Measurements from ENCODE around the gene CEP76. TPM values are rescaled to one million over a fixed set of nuclear protein-coding genes. Genes with fewer than 3 reads are reported as not detected.

The CEP76 gene
- total and polyA plus RNA-seq, 2 donors (not counting 3 experiments of a cell fraction or from before 2014, with no cell fraction given) = 5.8 to 8.6 TPM

DNA sequence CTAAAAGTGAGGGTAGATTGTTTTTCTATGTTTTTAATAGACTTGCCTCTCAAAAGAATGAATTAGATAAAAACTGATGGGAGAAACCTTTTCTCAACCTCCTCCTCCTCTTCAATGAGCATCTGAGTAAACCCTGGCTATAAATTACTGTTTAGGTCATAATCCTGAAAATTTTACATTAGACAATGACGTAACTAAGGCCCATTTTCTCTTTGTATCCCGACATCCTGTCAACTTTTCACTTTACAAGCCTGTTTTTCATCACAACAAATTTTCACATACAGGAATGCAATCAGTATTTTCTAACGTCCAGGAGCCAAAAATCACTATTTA, 46.0 kb downstream of the CEP76 start:
- intact Hi-C loops (cut with micrococcal nuclease) = loop anchor here (2.0 to 10.0 kb wide), 4 partner anchors 50 to 372 kb away; partner anchors contain the start of gene AFG3L2
- TSS peak; percentile 37 for BruUV-seq (replicated peaks)
- H3K4me2 ChIP-seq (ENCODE audit: insufficient read depth, low read length) = peak overlapping the region; percentile 99
- dilution Hi-C loops (cut with MboI; ENCODE audit: extremely low pct_ligation_motif_present, low sequenced_read_pairs) = no loop called here
- ChIA-PET POLR2A (no interaction called here), CTCF (interaction anchor here (1.3 to 5.4 kb wide), 2 partner anchors 196 to 263 kb away, joined by 3 to 65 read pairs; no protein-coding TSS in a partner anchor)
- peak overlapping the region; percentile 99 for H3K27ac ChIP-seq (ENCODE audit: insufficient read depth, low read depth, low read length)
- peak overlapping the region; percentile 65 to 99 (median 92) for H3K4me3 ChIP-seq (replicated peaks in 1 of 3; ENCODE audit: insufficient read depth in 1 of 3, low read depth in 1 of 3, low read length in 3 of 3)
- H3K79me2 ChIP-seq (ENCODE audit: control insufficient read depth, insufficient read depth, low read length) = peaks cover 59% of the 10 kb centered on the region
- FAIRE-seq = no peak
- H3K4me1 ChIP-seq (ENCODE audit: control insufficient read depth, extremely low read depth, insufficient read depth, low read length) = peaks cover 45% of the 10 kb centered on the region
- peaks cover 6% of the 10 kb centered on the region for H4K20me1 ChIP-seq (replicated peaks; ENCODE audit: control insufficient read depth, extremely low read depth, insufficient read depth, low read length)
- no peak for DNase-seq (ENCODE audit: low read depth, low spot score)
- peak overlapping the region; percentile 100 for H3K9ac ChIP-seq (replicated peaks; ENCODE audit: extremely low read depth, insufficient read depth, low read length)
- H3K9me3 ChIP-seq (replicated peaks; ENCODE audit: control insufficient read depth, insufficient read depth, low read length) = no peaks in the 10 kb centered on the region
- no peaks in the 10 kb centered on the region for H3K9me1 ChIP-seq (replicated peaks; ENCODE audit: control insufficient read depth, extremely low read depth, insufficient read depth, low read length)
- no peaks in the 10 kb centered on the region for H3K27me3 ChIP-seq (ENCODE audit: control insufficient read depth in 2 of 2, insufficient read depth in 2 of 2, low read length in 2 of 2)
- TF ChIP-seq POLR2A (IDR thresholded peaks at IDR 0.05; ENCODE audit: low read depth, low read length) = no peak
- no peak for TF ChIP-seq POLR2AphosphoS5 (IDR thresholded peaks at IDR 0.05; ENCODE audit: insufficient read depth, low read depth, low read length)
- peak; percentile 58 for TF ChIP-seq JUN (IDR thresholded peaks at IDR 0.05; ENCODE audit: borderline replicate concordance, insufficient read depth, insufficient read length, low read depth)
- TF ChIP-seq CTCF (IDR thresholded peaks at IDR 0.05; ENCODE audit: extremely low read depth in 1 of 2, insufficient read depth in 1 of 2, low read depth in 1 of 2, low read length in 2 of 2) = no peak
- H3K36me3 ChIP-seq (ENCODE audit: control insufficient read depth in 2 of 2, extremely low read depth in 1 of 2, insufficient read depth in 2 of 2, low read length in 2 of 2) = no peaks in the 10 kb centered on the region
- H2AFZ ChIP-seq (ENCODE audit: low read depth, low read length) = peak overlapping the region; percentile 77

DNA sequence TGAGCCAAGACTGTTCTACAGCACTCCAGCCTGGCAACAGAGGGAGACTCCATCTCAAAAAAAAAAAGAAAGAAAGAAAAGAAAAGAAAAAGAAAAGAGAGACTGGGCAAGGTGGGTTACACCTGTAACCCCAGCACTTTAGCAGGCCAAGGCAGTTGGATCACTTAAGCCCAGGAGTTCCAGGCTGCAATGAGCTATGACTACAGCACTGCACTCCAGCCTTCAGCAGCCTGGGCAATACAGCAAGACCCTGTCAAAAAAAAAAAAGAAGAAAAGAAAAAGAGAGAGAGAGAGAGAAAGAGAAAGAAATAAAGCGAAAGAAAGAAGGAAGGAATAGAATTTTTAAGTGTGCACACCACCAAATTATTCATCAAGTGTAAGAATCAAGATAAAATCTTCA, 47.6 kb downstream of the CEP76 start:
- ChIA-PET CTCF (interaction anchor here (0.7 kb wide), 1 partner anchor 140 kb away, joined by 3 read pairs; no protein-coding TSS in a partner anchor), POLR2A (no interaction called here)
- no peak for DNase-seq (ENCODE audit: low read depth, low spot score)
- no peak for TF ChIP-seq MYC (IDR thresholded peaks at IDR 0.05; ENCODE audit: low read depth, low read length)
- TF ChIP-seq EZH2 (IDR thresholded peaks at IDR 0.05; ENCODE audit: borderline replicate concordance, low read depth, low read length, severe bottlenecking) = no peak
- no peak for TF ChIP-seq GATA2 (IDR thresholded peaks at IDR 0.05; ENCODE audit: insufficient read depth, insufficient read length, low read depth, low read length)
- no peak for TF ChIP-seq CTCF (IDR thresholded peaks at IDR 0.05; ENCODE audit: extremely low read depth in 1 of 2, insufficient read depth in 1 of 2, low read depth in 1 of 2, low read length in 2 of 2)
- TF ChIP-seq POLR2A (IDR thresholded peaks at IDR 0.05; ENCODE audit: low read depth, low read length) = no peak
- no peak for TF ChIP-seq POLR2AphosphoS5 (IDR thresholded peaks at IDR 0.05; ENCODE audit: insufficient read depth, low read depth, low read length)
- TF ChIP-seq JUN (IDR thresholded peaks at IDR 0.05; ENCODE audit: borderline replicate concordance, insufficient read depth, insufficient read length, low read depth) = no peak
- TF ChIP-seq FOS (IDR thresholded peaks at IDR 0.05; ENCODE audit: borderline replicate concordance, insufficient read depth, low read length) = no peak
- no peak for TF ChIP-seq MAX (IDR thresholded peaks at IDR 0.05; ENCODE audit: insufficient read depth, insufficient read length)
- H3K9me3 ChIP-seq (replicated peaks; ENCODE audit: control insufficient read depth, insufficient read depth, low read length) = no peaks in the 10 kb centered on the region
- dilution Hi-C loops (cut with MboI; ENCODE audit: extremely low pct_ligation_motif_present, low sequenced_read_pairs) (no loop called here), intact Hi-C loops (cut with micrococcal nuclease) (loop anchor here (5.0 to 10.0 kb wide), 3 partner anchors 190 to 370 kb away; partner anchors contain the start of gene AFG3L2)
- no peaks in the 10 kb centered on the region for H3K36me3 ChIP-seq (ENCODE audit: control insufficient read depth in 2 of 2, extremely low read depth in 1 of 2, insufficient read depth in 2 of 2, low read length in 2 of 2)
- H3K4me3 ChIP-seq (replicated peaks in 1 of 3; ENCODE audit: insufficient read depth in 1 of 3, low read depth in 1 of 3, low read length in 3 of 3) = no peak overlapping the region
- H3K9me1 ChIP-seq (replicated peaks; ENCODE audit: control insufficient read depth, extremely low read depth, insufficient read depth, low read length) = no peaks in the 10 kb centered on the region
- H3K27ac ChIP-seq (ENCODE audit: insufficient read depth, low read depth, low read length) = no peak overlapping the region
- BruUV-seq (replicated peaks) = no TSS peak
- H4K20me1 ChIP-seq (replicated peaks; ENCODE audit: control insufficient read depth, extremely low read depth, insufficient read depth, low read length) = peaks cover 6% of the 10 kb centered on the region
- FAIRE-seq = no peak
- peak overlapping the region; percentile 99 for H3K4me2 ChIP-seq (ENCODE audit: insufficient read depth, low read length)
- no peaks in the 10 kb centered on the region for H3K27me3 ChIP-seq (ENCODE audit: control insufficient read depth in 2 of 2, insufficient read depth in 2 of 2, low read length in 2 of 2)
- no peak overlapping the region for H2AFZ ChIP-seq (ENCODE audit: low read depth, low read length)
- H3K79me2 ChIP-seq (ENCODE audit: control insufficient read depth, insufficient read depth, low read length) = peaks cover 74% of the 10 kb centered on the region
- H3K4me1 ChIP-seq (ENCODE audit: control insufficient read depth, extremely low read depth, insufficient read depth, low read length) = peaks cover 38% of the 10 kb centered on the region
- H3K9ac ChIP-seq (replicated peaks; ENCODE audit: extremely low read depth, insufficient read depth, low read length) = no peak overlapping the region

Data from endothelial cell of umbilical vein (primary cell).